Natural killer cell (primary cell): ENCODE data around the gene IPO4. TPM values are rescaled to one million over a fixed set of nuclear protein-coding genes. Genes with fewer than 3 reads are reported as not detected.

Experiments
- ATAC-seq, 3 donors: fragments of 150-1000 bp in 2 of 3; fragments of 200-7000 bp in 1 of 3; cut with Tn5 transposase; 1 replicate in 1 of 3; 2 replicates in 2 of 3; pipeline ENCODE4 v1.10.0; 2021; ENCODE audit warnings: mild to moderate bottlenecking in 2 of 3, moderate library complexity in 2 of 3
- DNase-seq, 2 donors: peaks; one replicate each; pipeline versions ENCODE4 v3.0.0 to v3.0.0-alpha.2; 2013 to 2021; ENCODE audit warnings: mixed read lengths in 1 of 2
- H3K27ac ChIP-seq: one replicate; pipeline ENCODE4 v1.5.1; 2013; ENCODE audit warnings: mild to moderate bottlenecking, low read length
- H3K27me3 ChIP-seq: one replicate; pipeline ENCODE4 v1.6.1; 2013; ENCODE audit warnings: low read length; ENCODE audit not compliant: control insufficient read depth, insufficient read depth
- H3K36me3 ChIP-seq: one replicate; pipeline ENCODE4 v1.6.1; 2013; ENCODE audit warnings: low read length; ENCODE audit not compliant: control insufficient read depth, insufficient read depth
- H3K4me1 ChIP-seq: one replicate; pipeline ENCODE4 v1.6.1; 2013; ENCODE audit warnings: low read length; ENCODE audit not compliant: control insufficient read depth, insufficient read depth
- H3K4me3 ChIP-seq: one replicate; pipeline ENCODE4 v1.5.1; 2013; ENCODE audit warnings: low read length
- H3K9me3 ChIP-seq: one replicate; pipeline ENCODE4 v1.6.1; 2013; ENCODE audit warnings: low read length; ENCODE audit not compliant: control insufficient read depth, insufficient read depth
- H3K27ac Mint-ChIP-seq, 2 donors: one replicate each; pipeline ENCODE4 v1.8.0; 2022; ENCODE audit warnings: mild to moderate bottlenecking in 2 of 2, mixed read lengths in 2 of 2, moderate library complexity in 1 of 2
- H3K27me3 Mint-ChIP-seq, 2 donors: one replicate each; pipeline ENCODE4 v1.8.0; 2022; ENCODE audit warnings: low read depth in 2 of 2, mixed read lengths in 2 of 2
- H3K36me3 Mint-ChIP-seq: one replicate; pipeline ENCODE4 v1.8.0; 2022; ENCODE audit warnings: mixed read lengths
- H3K4me1 Mint-ChIP-seq, 2 donors: one replicate each; pipeline ENCODE4 v1.8.0; 2022; ENCODE audit warnings: mixed read lengths in 2 of 2
- H3K4me3 Mint-ChIP-seq: one replicate; pipeline ENCODE4 v1.8.0; 2022; ENCODE audit warnings: mild to moderate bottlenecking, moderate library complexity, mixed read lengths
- H3K9me3 Mint-ChIP-seq, 2 donors: one replicate each; pipeline ENCODE4 v1.8.0; 2022; ENCODE audit warnings: mixed read lengths in 2 of 2
- CTCF ChIP-seq: fragments of 200-600 bp; IDR thresholded peaks from one replicate; pipeline ENCODE4 v1.8.0; 2022; ENCODE audit warnings: antibody characterized with exemption
- WGBS: methylation state at CpG from one replicate; pipeline ENCODE4 v1.1.7; 2013; ENCODE audit warnings: missing lambda C conversion rate; ENCODE audit not compliant: insufficient coverage; 5-methylcytosine and 5-hydroxymethylcytosine counted together
- intact Hi-C: fragments of 100-400 bp; cut with micrococcal nuclease; formaldehyde crosslinking; loops from one replicate; pipeline ENCODE4 v1.14.2; 2022
- total RNA-seq, 4 donors: library from RNA; stranded (reverse); fragments of 120-200 nt in 1 of 4; gene quantifications; one replicate each; pipeline versions ENCODE4 v1.2.3 to v1.2.4, GENCODE V29; 2013 to 2022

The IPO4 gene
- total RNA-seq, 3 donors from 2014 or later (not counting 1 experiment from before 2014, with no cell fraction given) = 46.2 to 61.5 (median 51.9) TPM

DNA sequence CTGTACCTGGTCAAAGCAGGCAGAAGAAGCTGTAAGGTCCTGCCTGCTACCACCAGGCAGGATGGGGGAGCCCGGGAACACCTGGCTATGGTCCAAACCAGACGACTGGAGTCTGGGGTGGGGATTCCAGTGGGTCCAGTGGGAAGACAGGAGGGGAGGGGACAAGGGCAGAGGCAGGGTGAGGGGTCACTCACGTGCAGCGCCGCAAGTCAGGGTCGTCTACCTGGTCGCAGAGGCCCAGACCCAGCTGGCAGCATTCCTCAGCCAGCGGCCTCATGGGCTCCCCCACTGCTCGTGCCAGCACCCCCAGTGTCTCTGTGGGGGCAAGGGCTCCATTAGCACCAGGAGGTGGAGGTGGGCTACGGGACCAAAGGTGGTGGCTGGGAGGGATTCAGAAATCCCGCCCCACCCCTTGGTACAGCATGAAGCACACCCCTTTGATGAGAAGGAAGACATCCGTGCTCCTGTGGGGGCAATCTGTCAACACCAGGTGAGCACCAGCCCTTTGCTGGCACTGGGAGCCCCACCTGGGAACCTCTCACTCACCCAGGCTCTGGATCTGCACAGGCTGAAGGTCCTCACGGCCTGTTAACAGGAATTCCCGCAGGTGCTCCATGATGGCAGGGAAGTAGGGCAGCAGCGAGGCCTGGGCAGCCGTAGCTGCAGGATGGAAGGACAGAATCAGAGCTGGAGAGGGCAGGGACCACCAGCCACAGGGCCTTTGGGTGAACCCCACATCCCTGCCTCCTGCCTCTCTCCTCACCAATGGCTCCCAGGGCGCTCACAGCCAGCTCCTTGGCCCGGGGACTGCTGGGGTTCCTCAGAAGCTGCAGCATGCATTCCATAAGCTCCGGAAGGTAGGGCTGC is 4.3 kb downstream of the IPO4 start:
- intact Hi-C loops = no loop called here
- no peak overlapping the region for H3K4me3 Mint-ChIP-seq
- H3K27me3 Mint-ChIP-seq = no peaks in the 10 kb centered on the region
- no peak for ATAC-seq
- no peak for DNase-seq
- Histone ChIP-seq H3K36me3 (peaks cover 49% of the 10 kb centered on the region), H3K4me1 (peaks cover 23% of the 10 kb centered on the region), H3K27ac (no peak overlapping the region), H3K27me3 (no peaks in the 10 kb centered on the region), H3K9me3 (no peaks in the 10 kb centered on the region), H3K4me3 (no peak overlapping the region)
- no peaks in the 10 kb centered on the region for H3K9me3 Mint-ChIP-seq
- H3K36me3 Mint-ChIP-seq = peaks cover 6% of the 10 kb centered on the region
- WGBS = 96% methylated on average over 19 of the region's 19 CpGs
- peaks cover 19 to 25% of the 10 kb centered on the region in 2 donors for H3K4me1 Mint-ChIP-seq
- TF ChIP-seq CTCF = no peak
- H3K27ac Mint-ChIP-seq = no peak overlapping the region

GRCh38 chr14:24183014-24183481 is 5.6 kb downstream of the IPO4 start:
- intact Hi-C loops = no loop called here
- Histone ChIP-seq H3K36me3 (peaks cover 62% of the 10 kb centered on the region), H3K9me3 (no peaks in the 10 kb centered on the region), H3K27me3 (no peaks in the 10 kb centered on the region), H3K27ac (no peak overlapping the region), H3K4me3 (no peak overlapping the region), H3K4me1 (peaks cover 12% of the 10 kb centered on the region)
- no peak for TF ChIP-seq CTCF
- ATAC-seq = no peak
- Mint-ChIP-seq H3K36me3 (peaks cover 6% of the 10 kb centered on the region), H3K27ac (peak overlapping the region in 1 of 2 donors; percentile 47), H3K4me1 (peaks cover 12% of the 10 kb centered on the region in 2 donors), H3K4me3 (no peak overlapping the region), H3K27me3 (no peaks in the 10 kb centered on the region), H3K9me3 (no peaks in the 10 kb centered on the region)
- DNase-seq = no peak
- 97% methylated on average over 15 of the region's 15 CpGs for WGBS

DNA sequence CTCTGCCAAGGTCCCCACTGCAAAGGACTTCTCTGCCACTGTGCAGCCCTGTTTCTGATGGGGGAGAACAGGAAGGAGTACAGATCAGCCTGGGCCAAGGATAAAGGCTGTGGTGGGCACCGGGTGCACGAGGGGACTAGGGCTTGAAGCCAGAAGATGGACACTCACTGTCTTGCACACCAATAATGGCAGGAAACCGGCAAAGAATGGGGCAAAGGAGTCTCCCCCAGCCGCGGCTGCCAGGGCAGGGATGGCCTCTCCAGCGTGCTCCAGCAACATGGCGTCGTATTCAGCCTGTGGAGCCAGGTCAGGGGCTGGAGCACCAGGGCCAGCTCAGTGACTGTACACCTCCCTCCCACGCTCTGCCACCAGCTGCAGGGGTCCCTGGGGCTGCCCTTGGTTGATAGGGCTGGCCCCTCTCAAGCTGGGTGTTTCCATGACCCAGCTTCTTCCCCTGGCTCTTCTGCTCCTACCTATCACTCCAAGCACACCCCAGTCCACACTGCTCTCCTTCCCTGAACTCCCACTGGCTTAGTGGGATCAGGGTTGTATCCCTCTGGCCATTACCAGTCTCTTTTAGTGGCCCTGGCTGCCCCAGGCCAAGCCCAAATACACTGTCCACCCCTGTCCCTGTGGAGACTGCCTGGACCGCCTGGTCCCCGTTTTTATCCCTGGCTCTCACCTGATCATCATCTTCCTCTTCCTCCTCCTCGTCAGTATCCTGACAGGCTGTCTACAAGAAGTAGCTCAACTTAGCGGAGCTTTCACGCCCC is 6.3 kb downstream of the IPO4 start:
- Mint-ChIP-seq H3K4me3 (peak overlapping the region; percentile 13), H3K4me1 (peaks cover 4% of the 10 kb centered on the region in 2 donors), H3K27me3 (no peaks in the 10 kb centered on the region), H3K36me3 (peaks cover 6% of the 10 kb centered on the region), H3K27ac (peak overlapping the region in 1 of 2 donors; percentile 47), H3K9me3 (no peaks in the 10 kb centered on the region)
- H3K27me3 ChIP-seq = no peaks in the 10 kb centered on the region
- 90% methylated on average over 11 of the region's 14 CpGs for WGBS
- no peak for TF ChIP-seq CTCF
- no peak for ATAC-seq
- DNase-seq = no peak
- intact Hi-C loops = no loop called here
- no peaks in the 10 kb centered on the region for H3K9me3 ChIP-seq
- H3K36me3 ChIP-seq = peaks cover 68% of the 10 kb centered on the region
- H3K27ac ChIP-seq = no peak overlapping the region
- H3K4me3 ChIP-seq = no peak overlapping the region
- peaks cover 4% of the 10 kb centered on the region for H3K4me1 ChIP-seq
